Astrocyte (in vitro differentiated cells and primary cell): ENCODE results near the gene SLC4A8.

Experiments
- CTCF ChIP-seq: IDR thresholded peaks from 2 replicates; pipeline ENCODE4 v1.5.1; 2011; ENCODE audit warnings: low read depth, mild to moderate bottlenecking, inconsistent platforms, low read length, moderate library complexity; ENCODE audit not compliant: insufficient read depth
- EZH2 ChIP-seq: IDR thresholded peaks from 2 replicates; pipeline ENCODE4 v1.6.1; 2012; ENCODE audit warnings: mild to moderate bottlenecking, low read length, inconsistent platforms; ENCODE audit not compliant: insufficient read depth

GRCh38 chr12:51393676-51394545, 30.7 kb upstream of the SLC4A8 start:
- TF ChIP-seq CTCF (no peak), EZH2 (no peak)
